ENCODE data around the gene WBP1. TPM values are rescaled to one million over a fixed set of nuclear protein-coding genes. Genes with fewer than 3 reads are reported as not detected.

Gene WBP1
- total RNA-seq, 2 donors from 2014 or later: 27.4 to 47.1 TPM

DNA sequence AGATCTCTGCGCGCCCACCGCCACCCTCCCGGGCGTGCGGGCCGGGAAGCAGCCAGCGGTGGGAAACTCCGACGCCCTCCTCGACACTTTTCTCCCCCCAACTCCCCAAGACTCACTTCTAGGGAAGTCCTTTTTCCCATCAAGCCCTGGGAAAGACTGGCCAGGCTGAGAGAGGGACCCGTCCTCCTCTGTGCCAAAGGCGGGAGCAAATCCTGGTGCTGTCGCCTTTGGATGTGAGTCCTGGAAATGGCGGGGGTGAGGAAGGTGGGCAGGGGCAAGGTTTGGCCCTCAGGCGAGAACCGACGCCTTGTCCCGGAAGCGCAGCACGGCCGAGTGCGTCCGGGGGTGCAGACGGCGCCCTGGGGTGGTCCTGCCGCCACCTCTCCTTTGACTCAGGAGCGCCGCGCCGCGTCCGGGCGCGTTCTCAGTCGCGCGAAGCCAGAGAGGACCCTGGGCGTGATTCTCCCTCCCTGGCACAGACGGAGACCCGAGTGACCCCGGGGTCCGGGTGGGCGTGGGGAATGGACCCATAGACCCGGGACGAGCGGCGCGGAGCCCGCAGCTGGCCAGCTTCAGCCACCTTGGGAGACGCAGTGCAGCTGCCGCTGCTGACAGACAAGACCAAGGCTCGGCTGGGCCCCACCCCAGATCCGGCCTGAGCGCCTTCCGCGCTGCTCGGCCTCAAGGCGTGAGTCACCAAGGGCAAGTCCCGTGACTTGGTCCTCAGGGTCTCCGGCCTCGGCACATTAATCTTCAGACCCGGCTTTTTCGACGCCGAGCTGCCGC lies 44.7 kb downstream of the WBP1 start:
- peak overlapping the region in 1 of 2 donors; percentile 32 for H3K27ac ChIP-seq
- TF ChIP-seq, protein P1, sequence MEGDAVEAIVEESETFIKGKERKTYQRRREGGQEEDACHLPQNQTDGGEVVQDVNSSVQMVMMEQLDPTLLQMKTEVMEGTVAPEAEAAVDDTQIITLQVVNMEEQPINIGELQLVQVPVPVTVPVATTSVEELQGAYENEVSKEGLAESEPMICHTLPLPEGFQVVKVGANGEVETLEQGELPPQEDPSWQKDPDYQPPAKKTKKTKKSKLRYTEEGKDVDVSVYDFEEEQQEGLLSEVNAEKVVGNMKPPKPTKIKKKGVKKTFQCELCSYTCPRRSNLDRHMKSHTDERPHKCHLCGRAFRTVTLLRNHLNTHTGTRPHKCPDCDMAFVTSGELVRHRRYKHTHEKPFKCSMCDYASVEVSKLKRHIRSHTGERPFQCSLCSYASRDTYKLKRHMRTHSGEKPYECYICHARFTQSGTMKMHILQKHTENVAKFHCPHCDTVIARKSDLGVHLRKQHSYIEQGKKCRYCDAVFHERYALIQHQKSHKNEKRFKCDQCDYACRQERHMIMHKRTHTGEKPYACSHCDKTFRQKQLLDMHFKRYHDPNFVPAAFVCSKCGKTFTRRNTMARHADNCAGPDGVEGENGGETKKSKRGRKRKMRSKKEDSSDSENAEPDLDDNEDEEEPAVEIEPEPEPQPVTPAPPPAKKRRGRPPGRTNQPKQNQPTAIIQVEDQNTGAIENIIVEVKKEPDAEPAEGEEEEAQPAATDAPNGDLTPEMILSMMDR (IDR thresholded peaks at IDR 0.05): no peak
- no peaks in the 10 kb centered on the region for H3K9me3 ChIP-seq
- H3K4me3 ChIP-seq: peak overlapping the region; percentile 80
- DNase-seq (ENCODE audit: low spot score) (no peak), ATAC-seq (ENCODE audit: insufficient number of reproducible peaks, low FRiP score, low read depth) (no peak)
- H3K27me3 ChIP-seq (replicated peaks; ENCODE audit: insufficient read depth): peaks cover 6% of the 10 kb centered on the region
- peaks cover 21 to 52% of the 10 kb centered on the region in 2 donors for H3K4me1 ChIP-seq (ENCODE audit: control insufficient read depth in 1 of 2, low read depth in 2 of 2)
- H3K36me3 ChIP-seq: peaks cover 16% of the 10 kb centered on the region

DNA sequence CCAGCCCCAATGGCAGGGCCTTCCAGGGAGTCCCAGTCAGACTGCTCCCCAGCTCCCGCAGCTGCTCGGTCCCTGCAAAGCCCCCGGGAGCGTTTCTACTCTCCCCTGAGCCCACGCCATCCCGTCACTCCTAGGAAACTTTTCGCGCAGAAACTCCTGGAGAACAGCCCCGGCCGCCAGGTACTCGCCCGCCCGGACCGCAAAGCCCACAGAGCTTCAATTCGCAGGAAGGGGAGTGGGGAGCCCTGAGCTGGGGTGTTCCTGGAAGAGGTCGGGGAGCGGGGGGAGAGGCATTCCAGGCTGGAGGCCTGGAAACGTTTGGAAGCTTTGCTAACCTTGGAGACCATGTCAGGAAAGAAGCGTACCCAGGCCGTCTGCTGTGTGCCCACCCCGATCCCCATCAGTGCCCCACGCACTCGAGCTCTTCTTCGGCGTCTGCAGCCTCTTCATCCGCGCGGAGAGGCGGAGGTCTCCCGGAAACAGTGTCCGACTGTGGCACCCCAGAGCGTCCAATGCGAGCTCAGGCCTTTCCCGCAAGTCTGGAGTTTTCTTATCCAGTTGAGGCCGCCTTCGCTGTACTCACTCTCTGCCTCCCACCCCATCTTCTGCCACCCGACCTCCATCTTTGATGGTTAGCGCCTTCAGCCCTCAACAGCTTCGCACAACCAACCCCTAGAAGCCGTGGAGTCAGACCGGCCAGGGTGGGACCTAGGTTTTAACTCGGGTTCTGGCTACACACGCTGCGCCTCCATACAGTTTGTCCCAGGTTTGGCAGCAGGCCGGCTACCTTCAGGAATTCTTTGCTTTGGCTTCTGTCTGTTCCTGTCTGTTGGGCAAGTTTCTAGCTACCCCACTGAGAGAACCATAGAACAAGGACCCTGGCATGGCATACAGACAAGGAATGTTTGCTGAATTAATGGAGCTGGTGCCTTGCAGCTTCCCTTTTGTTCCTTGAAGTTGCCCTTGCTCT lies 45.6 kb downstream of the WBP1 start:
- no peak for DNase-seq (ENCODE audit: low spot score)
- ATAC-seq (ENCODE audit: insufficient number of reproducible peaks, low FRiP score, low read depth): no peak
- peaks cover 16% of the 10 kb centered on the region for H3K36me3 ChIP-seq
- TF ChIP-seq, protein P1 (IDR thresholded peaks at IDR 0.05): no peak
- no peaks in the 10 kb centered on the region for H3K9me3 ChIP-seq
- H3K4me1 ChIP-seq (ENCODE audit: control insufficient read depth in 1 of 2, low read depth in 2 of 2): peaks cover 17 to 47% of the 10 kb centered on the region in 2 donors
- H3K27ac ChIP-seq: peak overlapping the region in 1 of 2 donors; percentile 32
- H3K27me3 ChIP-seq (replicated peaks; ENCODE audit: insufficient read depth): peaks cover 4% of the 10 kb centered on the region
- H3K4me3 ChIP-seq: peak overlapping the region; percentile 80

DNA sequence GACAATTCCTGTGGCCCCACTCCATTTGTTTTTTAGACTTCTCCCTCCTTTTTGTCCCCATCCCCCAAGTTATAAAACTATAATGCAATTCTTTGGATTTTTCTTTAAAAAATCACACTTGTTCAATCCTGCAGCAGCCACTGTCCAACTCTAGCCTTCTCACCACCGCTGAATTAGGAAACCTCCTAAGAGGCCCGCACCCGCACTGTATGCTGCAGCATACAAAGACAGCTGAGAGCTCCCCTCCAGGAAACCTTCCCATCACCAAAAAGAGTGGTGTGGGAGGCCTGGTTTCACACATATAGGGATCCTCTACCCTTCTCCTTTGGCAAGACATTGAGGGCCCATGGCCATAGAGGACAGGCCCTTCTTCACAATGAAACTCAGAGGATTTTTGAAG lies 46.4 kb downstream of the WBP1 start:
- H3K9me3 ChIP-seq: no peaks in the 10 kb centered on the region
- H3K4me1 ChIP-seq (ENCODE audit: control insufficient read depth in 1 of 2, low read depth in 2 of 2): peaks cover 11 to 39% of the 10 kb centered on the region in 2 donors
- no peak for DNase-seq (ENCODE audit: low spot score)
- H3K4me3 ChIP-seq: no peak overlapping the region
- no peak for ATAC-seq (ENCODE audit: insufficient number of reproducible peaks, low FRiP score, low read depth)
- H3K36me3 ChIP-seq: peaks cover 16% of the 10 kb centered on the region
- no peak overlapping the region for H3K27ac ChIP-seq
- H3K27me3 ChIP-seq (replicated peaks; ENCODE audit: insufficient read depth): no peaks in the 10 kb centered on the region
- TF ChIP-seq, protein P1 (IDR thresholded peaks at IDR 0.05): no peak

DNA sequence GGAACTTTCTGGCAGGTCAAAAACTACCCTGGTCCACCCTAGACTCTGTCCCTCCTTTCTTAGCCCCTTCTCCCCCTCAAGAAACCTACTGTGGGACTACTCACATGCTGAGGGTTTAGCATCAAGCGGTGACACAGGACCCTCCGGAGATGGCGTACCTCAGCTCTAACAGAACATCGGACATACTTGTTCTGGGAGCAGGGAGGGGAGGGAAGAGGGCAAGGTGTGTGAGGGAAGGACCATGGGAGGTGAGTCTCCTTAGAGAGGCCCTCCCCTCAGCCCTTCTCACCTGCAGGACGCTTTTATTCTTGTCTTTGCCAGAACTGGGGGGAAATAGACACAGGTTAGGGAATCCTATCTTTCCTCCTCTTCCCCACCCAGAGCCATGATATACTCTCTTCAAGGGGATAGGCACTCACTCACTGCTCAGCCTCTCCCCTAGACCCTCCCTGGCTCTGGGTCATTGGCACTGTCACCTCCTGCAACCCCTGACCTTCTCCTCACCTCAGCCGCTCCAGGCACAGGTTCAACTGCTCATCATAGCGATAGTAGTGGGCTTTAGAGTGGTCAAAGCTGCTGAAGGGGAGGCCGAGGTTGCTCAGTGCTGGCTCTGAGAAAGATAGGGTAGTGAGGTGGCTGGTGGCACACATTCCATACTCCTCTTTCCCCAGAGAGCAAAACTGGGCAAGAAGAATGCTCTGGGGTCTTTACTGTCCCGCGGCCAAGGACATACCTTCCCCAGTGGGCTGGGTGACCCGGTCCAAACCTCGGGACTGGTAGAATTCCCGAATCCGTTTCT lies 47.4 kb downstream of the WBP1 start:
- Histone ChIP-seq H3K27me3 (replicated peaks; ENCODE audit: insufficient read depth) (no peaks in the 10 kb centered on the region), H3K4me3 (no peak overlapping the region), H3K9me3 (no peaks in the 10 kb centered on the region), H3K27ac (no peak overlapping the region), H3K36me3 (peaks cover 16% of the 10 kb centered on the region), H3K4me1 (ENCODE audit: control insufficient read depth in 1 of 2, low read depth in 2 of 2) (peaks cover 11 to 35% of the 10 kb centered on the region in 2 donors)
- no peak for ATAC-seq (ENCODE audit: insufficient number of reproducible peaks, low FRiP score, low read depth)
- DNase-seq (ENCODE audit: low spot score): no peak
- TF ChIP-seq, protein P1 (IDR thresholded peaks at IDR 0.05): no peak
